B cell (primary cell): ENCODE measurements around the gene PALS2. TPM values are rescaled to one million over a fixed set of nuclear protein-coding genes. Genes with fewer than 3 reads are reported as not detected.
A peak's percentile ranks its signal among the peaks of the same experiment; 100 is the strongest.

ENCODE experiments used
- ATAC-seq: fragments of 200-7000 bp; cut with Tn5 transposase; one replicate; pipeline ENCODE4 v1.10.0; 2021; ENCODE audit warnings: low read depth, mild to moderate bottlenecking, moderate number of reproducible peaks, moderate library complexity
- CTCF ChIA-PET: fragments of 350-600 bp; sonication (Branson Sonifier 250); formaldehyde crosslinking; loops from one replicate; lab custom pipeline; 2021; ENCODE audit warnings: antibody characterized with exemption, inconsistent platforms; lab: Charles Lee
- POLR2A ChIA-PET: fragments of 350-600 bp; sonication (Branson Sonifier 250); formaldehyde crosslinking; loops from one replicate; lab custom pipeline; 2021; ENCODE audit warnings: antibody characterized with exemption; lab: Charles Lee
- DNase-seq: peaks from one replicate; pipeline ENCODE4 v3.0.0; 2013
- H2AFZ ChIP-seq: 2 replicates; pipeline ENCODE4 v1.6.1; 2012; ENCODE audit warnings: mild to moderate bottlenecking, low read depth, low read length; ENCODE audit not compliant: insufficient read depth, poor library complexity, severe bottlenecking
- H3K27ac ChIP-seq, 2 donors: 1 replicate in 1 of 2; 2 replicates in 1 of 2; pipeline ENCODE4 v1.5.1; 2012 to 2013; ENCODE audit warnings: low read length in 2 of 2, mild to moderate bottlenecking in 2 of 2, moderate library complexity in 1 of 2
- H3K27me3 ChIP-seq, 4 experiments: fragments of 200-600 bp in 1 of 4; sonication (generic) in 1 of 4; replicated peaks in 1 of 4; 1 replicate in 2 of 4; 2 replicates in 2 of 4; pipeline versions ENCODE4 v1.6.1 to v1.7.0; 2013 to 2016; ENCODE audit warnings: low read length in 3 of 4, mild to moderate bottlenecking in 2 of 4, mixed read lengths in 1 of 4, moderate library complexity in 1 of 4; ENCODE audit not compliant: insufficient read depth in 4 of 4, control insufficient read depth in 3 of 4; ENCODE audit errors: control extremely low read depth in 1 of 4
- H3K36me3 ChIP-seq, 2 experiments: replicated peaks in 1 of 2; 1 replicate in 1 of 2; 2 replicates in 1 of 2; pipeline versions ENCODE4 v1.6.1 to v1.7.1; 2013; ENCODE audit warnings: low read length in 1 of 2; ENCODE audit not compliant: insufficient read depth in 2 of 2, control insufficient read depth in 1 of 2; ENCODE audit errors: control extremely low read depth in 1 of 2, extremely low read depth in 1 of 2
- H3K4me1 ChIP-seq, 2 donors: fragments of 200-600 bp in 1 of 2; sonication (generic) in 1 of 2; 1 replicate in 1 of 2; 2 replicates in 1 of 2; pipeline versions ENCODE4 v1.5.1 to v1.6.1; 2013 to 2017; ENCODE audit warnings: low read length in 2 of 2; ENCODE audit not compliant: control insufficient read depth in 2 of 2, insufficient read depth in 2 of 2
- H3K4me2 ChIP-seq: replicated peaks from 2 replicates; pipeline ENCODE3; 2012; ENCODE audit warnings: mild to moderate bottlenecking, low read depth, low read length; ENCODE audit not compliant: poor library complexity, severe bottlenecking
- H3K4me3 ChIP-seq, 5 experiments: fragments of 200-600 bp in 1 of 5; sonication (generic) in 1 of 5; 1 replicate in 3 of 5; 2 replicates in 2 of 5; pipeline versions ENCODE4 v1.5.1 to v1.7.0; 2011 to 2016; ENCODE audit warnings: low read length in 4 of 5, mild to moderate bottlenecking in 4 of 5, low read depth in 2 of 5, control low read depth in 1 of 5, moderate library complexity in 1 of 5; ENCODE audit not compliant: insufficient read depth in 1 of 5; ENCODE audit errors: control extremely low read depth in 1 of 5, extremely low read depth in 1 of 5
- H3K79me2 ChIP-seq: fragments of 200-600 bp; sonication (generic); one replicate; pipeline ENCODE4 v1.6.0; 2016; ENCODE audit warnings: low read length; ENCODE audit not compliant: control insufficient read depth, insufficient read depth
- H3K9ac ChIP-seq: fragments of 200-600 bp; sonication (generic); 2 replicates; pipeline ENCODE4 v1.6.1; 2017; ENCODE audit warnings: mild to moderate bottlenecking, low read length, moderate library complexity
- H3K9me3 ChIP-seq, 3 donors: one replicate each; pipeline versions ENCODE4 v1.6.1 to v1.7.1; 2013; ENCODE audit warnings: low read length in 2 of 3; ENCODE audit not compliant: control insufficient read depth in 2 of 3, insufficient read depth in 1 of 3; ENCODE audit errors: control extremely low read depth in 1 of 3
- H4K20me1 ChIP-seq: 2 replicates; pipeline ENCODE4 v1.6.0; 2012; ENCODE audit warnings: mild to moderate bottlenecking, low read length; ENCODE audit not compliant: insufficient read depth, control insufficient read depth, poor library complexity, severe bottlenecking
- H3K27ac Mint-ChIP-seq: one replicate; pipeline ENCODE4 v1.8.0; 2021; ENCODE audit warnings: mixed read lengths
- H3K27me3 Mint-ChIP-seq: one replicate; pipeline ENCODE4 v1.8.0; 2021; ENCODE audit warnings: mixed read lengths
- H3K4me1 Mint-ChIP-seq: one replicate; pipeline ENCODE4 v1.8.0; 2021; ENCODE audit warnings: mixed read lengths
- H3K4me3 Mint-ChIP-seq: one replicate; pipeline ENCODE4 v1.8.0; 2021; ENCODE audit warnings: mixed read lengths
- H3K9me3 Mint-ChIP-seq: one replicate; pipeline ENCODE4 v1.8.0; 2022; ENCODE audit warnings: mixed read lengths; ENCODE audit not compliant: insufficient read depth
- EZH2 ChIP-seq: IDR thresholded peaks from 2 replicates; pipeline ENCODE4 v1.6.1; 2012; ENCODE audit warnings: borderline replicate concordance, low read depth, mild to moderate bottlenecking, moderate library complexity, low read length; ENCODE audit not compliant: insufficient read depth, poor library complexity, severe bottlenecking
- WGBS: methylation state at CpG from one replicate; pipeline ENCODE4 v1.1.5; 2013; ENCODE audit warnings: missing lambda C conversion rate; ENCODE audit not compliant: insufficient coverage; 5-methylcytosine and 5-hydroxymethylcytosine counted together
- intact Hi-C: fragments of 100-400 bp; cut with micrococcal nuclease; formaldehyde crosslinking; loops from one replicate; pipeline ENCODE4 v1.10.0; 2022
- polyA plus RNA-seq: library from polyadenylated mRNA; depleted of rRNA; stranded (reverse); fragments of >200 nt; gene quantifications from 2 replicates; pipeline ENCODE4 v1.2.3, GENCODE V29; 2012
- total RNA-seq, 2 donors: library from RNA; stranded (reverse); fragments of 120-200 nt in 1 of 2; gene quantifications; 1 replicate in 1 of 2; 2 replicates in 1 of 2; pipeline versions ENCODE4 v1.2.3 to v1.2.4, GENCODE V29; 2013 to 2022
- TF ChIP-seq, protein P1 (sequence below): fragments of 200-600 bp; IDR thresholded peaks from one replicate; pipeline ENCODE4 v1.8.0; 2022; ENCODE audit warnings: antibody characterized with exemption, mild to moderate bottlenecking

The PALS2 gene
- total and polyA plus RNA-seq, 2 donors (not counting 1 experiment from before 2014, with no cell fraction given), result 4.8 to 54.2 TPM

DNA sequence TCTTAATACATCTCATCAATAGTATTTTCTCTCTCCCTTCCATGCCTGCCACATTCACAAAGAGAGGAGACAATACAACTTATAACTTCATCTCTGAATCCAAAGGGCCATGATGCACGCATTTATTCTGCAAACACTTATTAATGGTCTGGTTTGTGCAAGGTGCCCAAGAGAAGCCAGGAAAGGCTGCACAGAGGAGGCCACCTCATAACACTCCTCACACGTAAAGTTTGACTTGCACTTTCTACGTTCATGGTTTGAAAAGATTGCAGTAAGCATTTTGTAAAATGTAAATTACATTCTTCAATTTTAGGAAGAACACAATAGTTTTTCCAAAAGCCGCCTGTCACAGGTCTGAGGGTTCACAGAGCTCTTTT, 1.2 kb upstream of the PALS2 start:
- H3K4me2 ChIP-seq, result peak overlapping the region; percentile 93
- no peaks in the 10 kb centered on the region for H3K36me3 ChIP-seq
- ChIA-PET POLR2A (no interaction called here), CTCF (no interaction called here)
- H3K27ac ChIP-seq, result no peak overlapping the region
- no peaks in the 10 kb centered on the region for H4K20me1 ChIP-seq
- H3K4me3 ChIP-seq, result peak overlapping the region in 1 of 5 experiments; percentile 88
- DNase-seq (no peak), ATAC-seq (no peak)
- no peaks in the 10 kb centered on the region for H3K9me3 ChIP-seq
- H3K4me3 Mint-ChIP-seq, result peak overlapping the region; percentile 89
- no peaks in the 10 kb centered on the region for H3K9me3 Mint-ChIP-seq
- peaks cover 15% of the 10 kb centered on the region for H3K79me2 ChIP-seq
- WGBS, result 10% methylated on average over 2 of the region's 4 CpGs
- H3K4me1 Mint-ChIP-seq, result peaks cover 28% of the 10 kb centered on the region
- intact Hi-C loops, result loop anchor here (2.0 to 10.0 kb wide), 7 partner anchors 147 to 1391 kb away; partner anchors contain the start of genes CCDC126, FAM221A and TRA2A
- H3K27me3 ChIP-seq, result peaks cover 0 to 3% (median 0%) of the 10 kb centered on the region in 4 experiments
- no peak overlapping the region for H3K9ac ChIP-seq
- peak overlapping the region; percentile 87 for H2AFZ ChIP-seq
- peaks cover 7% of the 10 kb centered on the region for H3K27me3 Mint-ChIP-seq
- TF ChIP-seq EZH2, result no peak
- TF ChIP-seq, protein P1, sequence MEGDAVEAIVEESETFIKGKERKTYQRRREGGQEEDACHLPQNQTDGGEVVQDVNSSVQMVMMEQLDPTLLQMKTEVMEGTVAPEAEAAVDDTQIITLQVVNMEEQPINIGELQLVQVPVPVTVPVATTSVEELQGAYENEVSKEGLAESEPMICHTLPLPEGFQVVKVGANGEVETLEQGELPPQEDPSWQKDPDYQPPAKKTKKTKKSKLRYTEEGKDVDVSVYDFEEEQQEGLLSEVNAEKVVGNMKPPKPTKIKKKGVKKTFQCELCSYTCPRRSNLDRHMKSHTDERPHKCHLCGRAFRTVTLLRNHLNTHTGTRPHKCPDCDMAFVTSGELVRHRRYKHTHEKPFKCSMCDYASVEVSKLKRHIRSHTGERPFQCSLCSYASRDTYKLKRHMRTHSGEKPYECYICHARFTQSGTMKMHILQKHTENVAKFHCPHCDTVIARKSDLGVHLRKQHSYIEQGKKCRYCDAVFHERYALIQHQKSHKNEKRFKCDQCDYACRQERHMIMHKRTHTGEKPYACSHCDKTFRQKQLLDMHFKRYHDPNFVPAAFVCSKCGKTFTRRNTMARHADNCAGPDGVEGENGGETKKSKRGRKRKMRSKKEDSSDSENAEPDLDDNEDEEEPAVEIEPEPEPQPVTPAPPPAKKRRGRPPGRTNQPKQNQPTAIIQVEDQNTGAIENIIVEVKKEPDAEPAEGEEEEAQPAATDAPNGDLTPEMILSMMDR, result no peak
- H3K4me1 ChIP-seq, result peaks cover 20 to 26% of the 10 kb centered on the region in 2 donors
- H3K27ac Mint-ChIP-seq, result peak overlapping the region; percentile 80

DNA sequence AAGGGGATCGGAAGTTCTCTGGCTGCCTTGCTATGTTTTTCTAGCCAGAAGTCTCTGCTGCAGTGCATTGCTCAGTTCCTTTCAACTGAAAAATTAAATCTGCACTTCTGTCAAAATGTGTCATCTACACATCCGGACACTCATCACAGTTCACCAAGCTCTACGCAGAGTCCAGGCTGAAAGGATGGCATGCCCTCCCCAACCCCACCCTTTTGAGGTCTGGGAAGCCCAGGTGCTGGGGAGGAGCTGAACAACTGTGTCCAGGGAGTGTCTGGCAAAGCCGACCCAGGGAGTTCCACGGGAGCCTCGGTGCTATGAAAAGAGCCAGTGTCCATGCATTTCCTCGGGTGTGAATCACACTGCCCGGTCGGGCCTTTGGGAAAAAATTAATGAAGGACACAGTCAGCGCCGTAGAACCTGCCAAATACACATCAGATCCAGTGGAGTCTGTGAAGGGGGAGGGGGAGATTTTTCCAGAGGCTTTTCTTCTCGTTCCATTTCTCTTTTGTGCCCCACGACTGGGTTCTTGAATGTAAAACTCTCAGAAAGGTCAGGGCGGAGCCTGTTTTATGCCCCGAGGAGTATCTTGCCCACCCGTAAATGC, 757 bp upstream of the PALS2 start:
- Histone ChIP-seq H3K4me3 (peak overlapping the region; percentile 31 to 88 (median 79)), H4K20me1 (no peaks in the 10 kb centered on the region), H3K9ac (peak overlapping the region; percentile 82), H3K4me1 (peaks cover 20 to 26% of the 10 kb centered on the region in 2 donors), H3K36me3 (no peaks in the 10 kb centered on the region), H3K27ac (peak overlapping the region; percentile 66 to 70), H2AFZ (peak overlapping the region; percentile 87), H3K79me2 (peaks cover 16% of the 10 kb centered on the region), H3K9me3 (no peaks in the 10 kb centered on the region), H3K27me3 (peaks cover 0 to 3% (median 0%) of the 10 kb centered on the region in 4 experiments), H3K4me2 (peak overlapping the region; percentile 93)
- Mint-ChIP-seq H3K4me3 (peak overlapping the region; percentile 89), H3K27ac (peak overlapping the region; percentile 80), H3K4me1 (peaks cover 32% of the 10 kb centered on the region), H3K9me3 (no peaks in the 10 kb centered on the region), H3K27me3 (peaks cover 5% of the 10 kb centered on the region)
- ChIA-PET POLR2A (no interaction called here), CTCF (interaction anchor here (1.0 kb wide), 1 partner anchor 545 kb away, joined by 3 read pairs; no protein-coding TSS in a partner anchor)
- DNase-seq, result no peak
- TF ChIP-seq, protein P1, result no peak
- no peak for TF ChIP-seq EZH2
- no peak for ATAC-seq
- WGBS, result 5% methylated on average over 11 of the region's 16 CpGs
- intact Hi-C loops, result loop anchor here (2.0 to 10.0 kb wide), 7 partner anchors 146 to 1392 kb away; partner anchors contain the start of genes CCDC126, FAM221A and TRA2A
